K562 (cell line): ENCODE measurements around the gene FZD1.

Source experiments
- BMI1 ChIP-seq: fragments of 150-350 bp; IDR thresholded peaks from 2 replicates; pipeline ENCODE4 v1.6.1; 2014; ENCODE audit warnings: low read length
- EP300 ChIP-seq: IDR thresholded peaks from 2 replicates; pipeline ENCODE4 v1.6.1; 2012; ENCODE audit warnings: low read length, improper control_type of control experiment
- FOXK1 ChIP-seq: sonication (generic); formaldehyde crosslinking; IDR thresholded peaks from 2 replicates; pipeline ENCODE4 v1.8.0; 2022; ENCODE audit warnings: missing genetic modification reagents, mild to moderate bottlenecking, borderline replicate concordance
- MTA3 ChIP-seq: fragments of 450-650 bp; formaldehyde crosslinking; IDR thresholded peaks from 2 replicates; pipeline ENCODE4 v1.6.1; 2017; ENCODE audit warnings: mild to moderate bottlenecking, borderline replicate concordance
- NR1H2 ChIP-seq: sonication (generic); formaldehyde crosslinking; IDR thresholded peaks from 2 replicates; pipeline ENCODE4 v1.4.0; 2020; ENCODE audit warnings: mild to moderate bottlenecking, missing genetic modification reagents
- POLR2A ChIP-seq: fragments of 450-650 bp; conservative IDR thresholded peaks from 2 replicates; pipeline ENCODE4 v1.6.1; 2016
- TAF1 ChIP-seq: IDR thresholded peaks from 2 replicates; pipeline ENCODE4 v1.6.1; 2011; ENCODE audit warnings: mild to moderate bottlenecking, low read length, moderate library complexity; ENCODE audit not compliant: insufficient read depth, control insufficient read depth, severe bottlenecking; ENCODE audit errors: extremely low read depth
- TARDBP ChIP-seq: fragments of 450-650 bp; IDR thresholded peaks from 2 replicates; pipeline ENCODE4 v1.6.1; 2016
- YY1 ChIP-seq, 3 experiments: IDR thresholded peaks; 2 replicates each; pipeline ENCODE4 v1.6.1; 2011; ENCODE audit warnings: low read length in 2 of 3, mild to moderate bottlenecking in 2 of 3, moderate library complexity in 2 of 3, borderline replicate concordance in 1 of 3, control low read depth in 1 of 3, low read depth in 1 of 3; ENCODE audit not compliant: insufficient read depth in 3 of 3, insufficient replicate concordance in 2 of 3, control insufficient read depth in 1 of 3, insufficient read length in 1 of 3; ENCODE audit errors: extremely low read depth in 1 of 3
- ZFP30 ChIP-seq: fragments of 250-450 bp; sonication (Bioruptor Pico); IDR thresholded peaks from 2 replicates; pipeline ENCODE4 v1.8.0; 2022; ENCODE audit warnings: moderate library complexity, mild to moderate bottlenecking, inconsistent platforms, borderline replicate concordance
- ZZZ3 ChIP-seq: fragments of 450-650 bp; IDR thresholded peaks from 2 replicates; pipeline ENCODE4 v1.6.1; 2016; ENCODE audit warnings: antibody characterized with exemption, mild to moderate bottlenecking, moderate library complexity
- TF ChIP-seq, protein P1 (sequence below), 2 experiments: fragments of 450-650 bp; IDR thresholded peaks; 2 replicates each; pipeline ENCODE4 v1.6.1; 2016
- TF ChIP-seq, protein P2 (sequence below): sonication (generic); formaldehyde crosslinking; IDR thresholded peaks from 2 replicates; pipeline ENCODE4 v1.8.1; 2023; ENCODE audit warnings: mild to moderate bottlenecking, missing genetic modification reagents
- TF ChIP-seq, protein P3 (sequence below), 3 experiments: IDR thresholded peaks in 2 of 3; conservative IDR thresholded peaks in 1 of 3; 2 replicates each; pipeline ENCODE4 v1.5.1; 2011 to 2012; ENCODE audit warnings: low read length in 3 of 3, mild to moderate bottlenecking in 3 of 3, control low read depth in 2 of 3, improper control_type of control experiment in 1 of 3, inconsistent platforms in 1 of 3, low read depth in 1 of 3, mixed read lengths in 1 of 3, moderate library complexity in 1 of 3; ENCODE audit not compliant: insufficient read depth in 2 of 3

DNA sequence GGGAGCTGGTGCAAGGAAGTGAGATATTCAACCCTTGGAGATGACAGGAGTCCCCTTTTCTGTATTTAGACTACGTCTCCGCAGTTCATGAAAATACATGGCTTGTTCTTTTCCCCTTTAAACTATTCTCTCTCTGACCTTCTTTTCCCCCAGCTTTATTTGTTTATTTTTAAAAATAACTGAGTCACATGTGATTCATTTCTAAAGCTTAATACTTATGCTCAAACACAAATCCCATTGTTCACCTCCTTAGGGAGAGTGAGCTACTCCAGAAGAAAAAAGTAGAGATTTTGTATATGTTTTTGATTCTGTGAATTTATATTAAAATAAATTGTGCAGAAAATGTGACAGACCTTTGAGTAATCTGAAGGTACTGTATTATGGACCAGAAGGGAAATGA is 35.9 kb upstream of the FZD1 start:
- TF ChIP-seq FOXK1 = no peak
- TF ChIP-seq YY1 (IDR thresholded peaks at IDR 0.05; ENCODE audit: borderline replicate concordance in 1 of 3, control insufficient read depth in 1 of 3, extremely low read depth in 1 of 3, insufficient read depth in 3 of 3, insufficient read length in 1 of 3, insufficient replicate concordance in 2 of 3, low read depth in 1 of 3, low read length in 2 of 3) = no peak
- TF ChIP-seq TARDBP = no peak
- no peak for TF ChIP-seq NR1H2 (CRISPR knock-in tag)
- TF ChIP-seq, protein P1, sequence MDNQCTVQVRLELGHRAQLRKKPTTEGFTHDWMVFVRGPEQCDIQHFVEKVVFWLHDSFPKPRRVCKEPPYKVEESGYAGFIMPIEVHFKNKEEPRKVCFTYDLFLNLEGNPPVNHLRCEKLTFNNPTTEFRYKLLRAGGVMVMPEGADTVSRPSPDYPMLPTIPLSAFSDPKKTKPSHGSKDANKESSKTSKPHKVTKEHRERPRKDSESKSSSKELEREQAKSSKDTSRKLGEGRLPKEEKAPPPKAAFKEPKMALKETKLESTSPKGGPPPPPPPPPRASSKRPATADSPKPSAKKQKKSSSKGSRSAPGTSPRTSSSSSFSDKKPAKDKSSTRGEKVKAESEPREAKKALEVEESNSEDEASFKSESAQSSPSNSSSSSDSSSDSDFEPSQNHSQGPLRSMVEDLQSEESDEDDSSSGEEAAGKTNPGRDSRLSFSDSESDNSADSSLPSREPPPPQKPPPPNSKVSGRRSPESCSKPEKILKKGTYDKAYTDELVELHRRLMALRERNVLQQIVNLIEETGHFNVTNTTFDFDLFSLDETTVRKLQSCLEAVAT (IDR thresholded peaks at IDR 0.05) = no peak
- no peak for TF ChIP-seq POLR2A
- TF ChIP-seq TAF1 = no peak
- TF ChIP-seq, protein P2, sequence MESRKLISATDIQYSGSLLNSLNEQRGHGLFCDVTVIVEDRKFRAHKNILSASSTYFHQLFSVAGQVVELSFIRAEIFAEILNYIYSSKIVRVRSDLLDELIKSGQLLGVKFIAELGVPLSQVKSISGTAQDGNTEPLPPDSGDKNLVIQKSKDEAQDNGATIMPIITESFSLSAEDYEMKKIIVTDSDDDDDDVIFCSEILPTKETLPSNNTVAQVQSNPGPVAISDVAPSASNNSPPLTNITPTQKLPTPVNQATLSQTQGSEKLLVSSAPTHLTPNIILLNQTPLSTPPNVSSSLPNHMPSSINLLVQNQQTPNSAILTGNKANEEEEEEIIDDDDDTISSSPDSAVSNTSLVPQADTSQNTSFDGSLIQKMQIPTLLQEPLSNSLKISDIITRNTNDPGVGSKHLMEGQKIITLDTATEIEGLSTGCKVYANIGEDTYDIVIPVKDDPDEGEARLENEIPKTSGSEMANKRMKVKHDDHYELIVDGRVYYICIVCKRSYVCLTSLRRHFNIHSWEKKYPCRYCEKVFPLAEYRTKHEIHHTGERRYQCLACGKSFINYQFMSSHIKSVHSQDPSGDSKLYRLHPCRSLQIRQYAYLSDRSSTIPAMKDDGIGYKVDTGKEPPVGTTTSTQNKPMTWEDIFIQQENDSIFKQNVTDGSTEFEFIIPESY (CRISPR knock-in tag) = no peak
- TF ChIP-seq, protein P3, sequence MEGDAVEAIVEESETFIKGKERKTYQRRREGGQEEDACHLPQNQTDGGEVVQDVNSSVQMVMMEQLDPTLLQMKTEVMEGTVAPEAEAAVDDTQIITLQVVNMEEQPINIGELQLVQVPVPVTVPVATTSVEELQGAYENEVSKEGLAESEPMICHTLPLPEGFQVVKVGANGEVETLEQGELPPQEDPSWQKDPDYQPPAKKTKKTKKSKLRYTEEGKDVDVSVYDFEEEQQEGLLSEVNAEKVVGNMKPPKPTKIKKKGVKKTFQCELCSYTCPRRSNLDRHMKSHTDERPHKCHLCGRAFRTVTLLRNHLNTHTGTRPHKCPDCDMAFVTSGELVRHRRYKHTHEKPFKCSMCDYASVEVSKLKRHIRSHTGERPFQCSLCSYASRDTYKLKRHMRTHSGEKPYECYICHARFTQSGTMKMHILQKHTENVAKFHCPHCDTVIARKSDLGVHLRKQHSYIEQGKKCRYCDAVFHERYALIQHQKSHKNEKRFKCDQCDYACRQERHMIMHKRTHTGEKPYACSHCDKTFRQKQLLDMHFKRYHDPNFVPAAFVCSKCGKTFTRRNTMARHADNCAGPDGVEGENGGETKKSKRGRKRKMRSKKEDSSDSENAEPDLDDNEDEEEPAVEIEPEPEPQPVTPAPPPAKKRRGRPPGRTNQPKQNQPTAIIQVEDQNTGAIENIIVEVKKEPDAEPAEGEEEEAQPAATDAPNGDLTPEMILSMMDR (IDR thresholded peaks at IDR 0.05 in 2 of 3, conservative IDR thresholded peaks at IDR 0.05 in 1 of 3; ENCODE audit: insufficient read depth in 2 of 3, low read depth in 1 of 3, low read length in 3 of 3) = no peak
- no peak for TF ChIP-seq ZFP30 (CRISPR knock-in tag)
- no peak for TF ChIP-seq ZZZ3
- TF ChIP-seq MTA3 = no peak
- no peak for TF ChIP-seq EP300
- TF ChIP-seq BMI1 = no peak
